ENCODE measurements around the gene GPRIN2. TPM values are rescaled to one million over a fixed set of nuclear protein-coding genes. Genes with fewer than 3 reads are reported as not detected.
A peak's percentile ranks its signal among the peaks of the same experiment; 100 is the strongest.
"Not testable (repeated sequence)": the region's sequence is repeated elsewhere in the genome, so short reads cannot be mapped to it uniquely, and the experiment has no call there.

Gene GPRIN2
- total RNA-seq, 1 experiment from 2014 or later = not detected

- DNase-seq (ENCODE audit: low spot score) = no peak
Measured at GRCh38 chr10:46537309-46537708, 19.1 kb downstream of the GPRIN2 start.

- no peak for DNase-seq (ENCODE audit: low spot score)
Measured at GRCh38 chr10:46536781-46537180, 19.7 kb downstream of the GPRIN2 start.

GRCh38 chr10:46536171-46536570 is 20.3 kb downstream of the GPRIN2 start:
- no peak for DNase-seq (ENCODE audit: low spot score)

GRCh38 chr10:46534828-46535524 is 21.5 kb downstream of the GPRIN2 start:
- no peak for DNase-seq (ENCODE audit: low spot score)

GRCh38 chr10:46532256-46532655 is 24.2 kb downstream of the GPRIN2 start:
- DNase-seq (ENCODE audit: low spot score) = not testable (repeated sequence)

- DNase-seq (ENCODE audit: low spot score) = peak; percentile 85
Measured at GRCh38 chr10:46530249-46531186, 25.9 kb downstream of the GPRIN2 start.

- not testable (repeated sequence) for DNase-seq (ENCODE audit: low spot score)
Measured at GRCh38 chr10:46529742-46530141, 26.7 kb downstream of the GPRIN2 start.

GRCh38 chr10:46528675-46529615 is 27.5 kb downstream of the GPRIN2 start:
- DNase-seq (ENCODE audit: low spot score) = no peak

GRCh38 chr10:46528171-46528671 is 28.2 kb downstream of the GPRIN2 start:
- no peak for DNase-seq (ENCODE audit: low spot score)

- no peak for DNase-seq (ENCODE audit: low spot score)
Measured at GRCh38 chr10:46527241-46527811, 29.1 kb downstream of the GPRIN2 start.

GRCh38 chr10:46526682-46527038 is 29.8 kb downstream of the GPRIN2 start:
- no peak for DNase-seq (ENCODE audit: low spot score)

- no peak for DNase-seq (ENCODE audit: low spot score)
Measured at GRCh38 chr10:46525824-46526681, 30.4 kb downstream of the GPRIN2 start.

GRCh38 chr10:46525177-46525823 is 31.2 kb downstream of the GPRIN2 start:
- DNase-seq (ENCODE audit: low spot score) = peak; percentile 95

- peak; percentile 92 for DNase-seq (ENCODE audit: low spot score)
Measured at GRCh38 chr10:46524472-46525176, 31.8 kb downstream of the GPRIN2 start.

- DNase-seq (ENCODE audit: low spot score) = peak; percentile 92
Measured at GRCh38 chr10:46523962-46524471, 32.4 kb downstream of the GPRIN2 start.

- peak; percentile 88 for DNase-seq (ENCODE audit: low spot score)
Measured at GRCh38 chr10:46523119-46523961, 33.1 kb downstream of the GPRIN2 start.

GRCh38 chr10:46522295-46523118 is 34.0 kb downstream of the GPRIN2 start:
- DNase-seq (ENCODE audit: low spot score) = no peak
